WTC11 (cell line): ENCODE measurements around the gene C19orf53. TPM values are rescaled to one million over a fixed set of nuclear protein-coding genes. Genes with fewer than 3 reads are reported as not detected.

Experiments
- ARID4B ChIP-seq: sonication (generic); formaldehyde crosslinking; IDR thresholded peaks from 2 replicates; pipeline ENCODE4 v1.8.0; 2023; ENCODE audit warnings: missing genetic modification reagents, mild to moderate bottlenecking, borderline replicate concordance
- ATF6 ChIP-seq: sonication (generic); formaldehyde crosslinking; IDR thresholded peaks from 2 replicates; pipeline ENCODE4 v1.8.1; 2023; ENCODE audit warnings: mild to moderate bottlenecking, missing genetic modification reagents
- ELF4 ChIP-seq: sonication (generic); formaldehyde crosslinking; IDR thresholded peaks from 2 replicates; pipeline ENCODE4 v1.8.1; 2022; ENCODE audit warnings: low read depth, mild to moderate bottlenecking, moderate library complexity, missing genetic modification reagents
- HMGA2 ChIP-seq: fragments of 250-450 bp; sonication (Bioruptor Pico); IDR thresholded peaks from 2 replicates; pipeline ENCODE4 v1.4.0; 2021; ENCODE audit warnings: mild to moderate bottlenecking, moderate library complexity
- NFYB ChIP-seq: sonication (generic); formaldehyde crosslinking; conservative IDR thresholded peaks from 2 replicates; pipeline ENCODE4 v1.8.0; 2022; ENCODE audit warnings: low read depth, missing genetic modification reagents
- NR3C1 ChIP-seq: sonication (generic); formaldehyde crosslinking; conservative IDR thresholded peaks from 2 replicates; pipeline ENCODE4 v1.8.1; 2023; ENCODE audit warnings: low read depth, mild to moderate bottlenecking, missing genetic modification reagents
- PRDM15 ChIP-seq: sonication (generic); formaldehyde crosslinking; IDR thresholded peaks from 2 replicates; pipeline ENCODE4 v1.8.0; 2022; ENCODE audit warnings: missing genetic modification reagents
- RORB ChIP-seq: fragments of 250-450 bp; sonication (Bioruptor Pico); IDR thresholded peaks from 2 replicates; pipeline ENCODE4 v1.9.0; 2021; ENCODE audit warnings: mild to moderate bottlenecking
- USF1 ChIP-seq: sonication (generic); formaldehyde crosslinking; IDR thresholded peaks from 2 replicates; pipeline ENCODE4 v1.8.0; 2022; ENCODE audit warnings: mild to moderate bottlenecking, missing genetic modification reagents
- ZNF138 ChIP-seq: sonication (generic); formaldehyde crosslinking; conservative IDR thresholded peaks from 2 replicates; pipeline ENCODE4 v1.8.1; 2022; ENCODE audit warnings: mild to moderate bottlenecking, moderate library complexity, missing genetic modification reagents
- ZNF425 ChIP-seq: fragments of 250-450 bp; sonication (Bioruptor Pico); conservative IDR thresholded peaks from 2 replicates; pipeline ENCODE4 v1.9.0; 2021; ENCODE audit warnings: mild to moderate bottlenecking
- ZNF512 ChIP-seq: sonication (generic); formaldehyde crosslinking; IDR thresholded peaks from 2 replicates; pipeline ENCODE4 v1.8.1; 2022; ENCODE audit warnings: missing genetic modification reagents, borderline replicate concordance
- total RNA-seq: library from RNA; stranded (reverse); gene quantifications from 3 replicates; pipeline ENCODE4 v1.2.3, GENCODE V29; 2021
- TF ChIP-seq, protein P1 (sequence below): sonication (generic); formaldehyde crosslinking; conservative IDR thresholded peaks from 2 replicates; pipeline ENCODE4 v1.8.1; 2023; ENCODE audit warnings: mild to moderate bottlenecking, low read depth, missing genetic modification reagents, moderate library complexity
- TF ChIP-seq, protein P2 (sequence below): sonication (generic); formaldehyde crosslinking; IDR thresholded peaks from 2 replicates; pipeline ENCODE4 v1.8.1; 2023; ENCODE audit warnings: mild to moderate bottlenecking, moderate library complexity, missing genetic modification reagents
- TF ChIP-seq, protein P3 (sequence below): sonication (generic); formaldehyde crosslinking; IDR thresholded peaks from 2 replicates; pipeline ENCODE4 v1.8.1; 2022; ENCODE audit warnings: mild to moderate bottlenecking, moderate library complexity, missing genetic modification reagents

C19orf53 gene
- total RNA-seq, 1 experiment from 2014 or later, result 102 TPM

DNA sequence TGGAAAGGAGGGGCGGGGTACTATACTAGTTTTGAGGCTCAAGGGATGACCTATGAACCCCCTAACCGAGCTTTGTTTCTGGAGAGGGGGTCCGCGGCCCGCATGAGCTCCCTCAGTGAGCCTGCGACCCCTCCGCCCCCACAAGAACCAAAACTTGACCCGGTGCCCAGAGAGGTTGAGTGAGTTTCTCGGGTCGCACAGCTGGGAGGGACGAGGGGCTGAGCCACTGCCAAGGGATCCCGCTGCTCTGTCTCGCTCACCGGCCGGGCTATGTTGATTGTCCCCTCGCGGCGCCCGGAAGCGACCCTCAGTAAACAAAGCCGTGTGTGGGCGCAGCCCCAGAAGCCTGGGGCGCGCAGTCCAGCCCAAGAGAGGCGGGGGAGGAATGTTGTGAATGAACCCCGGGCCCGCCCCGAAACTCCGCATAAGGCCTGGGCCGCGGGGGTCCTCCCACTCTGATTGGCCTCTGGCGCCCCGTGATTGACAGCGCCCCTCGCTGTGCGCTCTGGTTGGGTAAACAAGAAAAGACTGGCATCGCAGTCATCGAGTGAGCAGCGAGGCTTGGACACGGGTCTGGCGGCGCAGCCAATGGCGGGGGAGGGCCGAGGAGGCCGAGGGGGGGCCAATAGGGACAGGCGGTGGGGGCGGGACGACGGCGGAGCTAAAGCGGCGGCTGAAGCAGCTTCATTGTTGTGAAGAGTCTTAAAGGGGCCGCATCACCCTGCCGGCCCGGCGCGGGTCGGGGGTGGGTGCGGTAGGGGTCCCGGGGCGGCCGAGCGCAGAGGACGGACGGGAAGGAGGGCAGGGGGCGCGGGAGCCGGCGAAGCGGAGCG lies 20.7 kb downstream of the C19orf53 start, which contains the start of gene ZSWIM4 (continued):
- TF ChIP-seq, protein P1, sequence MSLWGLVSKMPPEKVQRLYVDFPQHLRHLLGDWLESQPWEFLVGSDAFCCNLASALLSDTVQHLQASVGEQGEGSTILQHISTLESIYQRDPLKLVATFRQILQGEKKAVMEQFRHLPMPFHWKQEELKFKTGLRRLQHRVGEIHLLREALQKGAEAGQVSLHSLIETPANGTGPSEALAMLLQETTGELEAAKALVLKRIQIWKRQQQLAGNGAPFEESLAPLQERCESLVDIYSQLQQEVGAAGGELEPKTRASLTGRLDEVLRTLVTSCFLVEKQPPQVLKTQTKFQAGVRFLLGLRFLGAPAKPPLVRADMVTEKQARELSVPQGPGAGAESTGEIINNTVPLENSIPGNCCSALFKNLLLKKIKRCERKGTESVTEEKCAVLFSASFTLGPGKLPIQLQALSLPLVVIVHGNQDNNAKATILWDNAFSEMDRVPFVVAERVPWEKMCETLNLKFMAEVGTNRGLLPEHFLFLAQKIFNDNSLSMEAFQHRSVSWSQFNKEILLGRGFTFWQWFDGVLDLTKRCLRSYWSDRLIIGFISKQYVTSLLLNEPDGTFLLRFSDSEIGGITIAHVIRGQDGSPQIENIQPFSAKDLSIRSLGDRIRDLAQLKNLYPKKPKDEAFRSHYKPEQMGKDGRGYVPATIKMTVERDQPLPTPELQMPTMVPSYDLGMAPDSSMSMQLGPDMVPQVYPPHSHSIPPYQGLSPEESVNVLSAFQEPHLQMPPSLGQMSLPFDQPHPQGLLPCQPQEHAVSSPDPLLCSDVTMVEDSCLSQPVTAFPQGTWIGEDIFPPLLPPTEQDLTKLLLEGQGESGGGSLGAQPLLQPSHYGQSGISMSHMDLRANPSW (CRISPR knock-in tag), result no peak
- TF ChIP-seq USF1 (CRISPR knock-in tag) (0 out of 2 replicates have a peak, but pooled peaks have one; percentile 44), ATF6 (CRISPR knock-in tag) (no peak), NR3C1 (CRISPR knock-in tag) (no peak), ZNF425 (CRISPR knock-in tag) (no peak), PRDM15 (CRISPR knock-in tag) (no peak), ZNF512 (CRISPR knock-in tag) (no peak), ELF4 (no peak), ARID4B (CRISPR knock-in tag) (no peak; the same call in 1 of the 2 replicates), RORB (CRISPR knock-in tag) (no peak), HMGA2 (CRISPR knock-in tag) (no peak), NFYB (peak; percentile 99), ZNF138 (no peak)
- TF ChIP-seq, protein P2, sequence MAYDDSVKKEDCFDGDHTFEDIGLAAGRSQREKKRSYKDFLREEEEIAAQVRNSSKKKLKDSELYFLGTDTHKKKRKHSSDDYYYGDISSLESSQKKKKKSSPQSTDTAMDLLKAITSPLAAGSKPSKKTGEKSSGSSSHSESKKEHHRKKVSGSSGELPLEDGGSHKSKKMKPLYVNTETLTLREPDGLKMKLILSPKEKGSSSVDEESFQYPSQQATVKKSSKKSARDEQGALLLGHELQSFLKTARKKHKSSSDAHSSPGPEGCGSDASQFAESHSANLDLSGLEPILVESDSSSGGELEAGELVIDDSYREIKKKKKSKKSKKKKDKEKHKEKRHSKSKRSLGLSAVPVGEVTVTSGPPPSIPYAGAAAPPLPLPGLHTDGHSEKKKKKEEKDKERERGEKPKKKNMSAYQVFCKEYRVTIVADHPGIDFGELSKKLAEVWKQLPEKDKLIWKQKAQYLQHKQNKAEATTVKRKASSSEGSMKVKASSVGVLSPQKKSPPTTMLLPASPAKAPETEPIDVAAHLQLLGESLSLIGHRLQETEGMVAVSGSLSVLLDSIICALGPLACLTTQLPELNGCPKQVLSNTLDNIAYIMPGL (CRISPR knock-in tag), result no peak
- TF ChIP-seq, protein P3, sequence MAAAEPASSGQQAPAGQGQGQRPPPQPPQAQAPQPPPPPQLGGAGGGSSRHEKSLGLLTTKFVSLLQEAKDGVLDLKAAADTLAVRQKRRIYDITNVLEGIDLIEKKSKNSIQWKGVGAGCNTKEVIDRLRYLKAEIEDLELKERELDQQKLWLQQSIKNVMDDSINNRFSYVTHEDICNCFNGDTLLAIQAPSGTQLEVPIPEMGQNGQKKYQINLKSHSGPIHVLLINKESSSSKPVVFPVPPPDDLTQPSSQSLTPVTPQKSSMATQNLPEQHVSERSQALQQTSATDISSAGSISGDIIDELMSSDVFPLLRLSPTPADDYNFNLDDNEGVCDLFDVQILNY, result no peak
